Left lung (tissue), 10 donors: ENCODE measurements around the gene GLB1L3. TPM values are rescaled to one million over a fixed set of nuclear protein-coding genes. Genes with fewer than 3 reads are reported as not detected.

ENCODE experiments used
- ATAC-seq: fragments of 200-7000 bp; cut with Tn5 transposase; one replicate; pipeline ENCODE4 v1.9.1; 2020; ENCODE audit warnings: moderate library complexity
- DNase-seq, 4 donors: peaks; one replicate each; pipeline ENCODE4 v3.0.0-alpha.2; 2013 to 2020
- H3K27ac ChIP-seq, 2 donors: fragments of 200-600 bp; sonication (generic) in 1 of 2; one replicate each; pipeline versions ENCODE4 v1.5.0 to v1.8.0; 2020 to 2021
- H3K27me3 ChIP-seq, 2 donors: fragments of 200-600 bp; sonication (generic) in 1 of 2; one replicate each; pipeline versions ENCODE4 v1.5.0 to v1.8.0; 2020 to 2021
- H3K36me3 ChIP-seq, 2 donors: fragments of 200-600 bp; sonication (generic) in 1 of 2; one replicate each; pipeline versions ENCODE4 v1.5.0 to v1.8.0; 2020 to 2021
- H3K4me1 ChIP-seq, 2 donors: fragments of 200-600 bp; one replicate each; pipeline ENCODE4 v1.8.0; 2021
- H3K4me3 ChIP-seq, 2 donors: fragments of 200-600 bp; sonication (generic) in 1 of 2; one replicate each; pipeline versions ENCODE4 v1.5.0 to v1.8.0; 2020 to 2021; ENCODE audit warnings: mild to moderate bottlenecking in 1 of 2
- H3K9me3 ChIP-seq, 2 donors: fragments of 200-600 bp; sonication (generic) in 1 of 2; one replicate each; pipeline versions ENCODE4 v1.5.0 to v1.8.0; 2020 to 2021
- intact Hi-C, 2 donors: fragments of 100-400 bp; cut with DNase I; formaldehyde crosslinking; loops; one replicate each; pipeline versions ENCODE4 v1.11.2 to v1.14.2; 2022
- polyA plus RNA-seq, 6 donors: library from polyadenylated mRNA; unstranded; fragments of 120-200 nt; gene quantifications; one replicate each; pipeline ENCODE4 v1.2.1, GENCODE V29; 2013; ENCODE audit not compliant: insufficient read length in 6 of 6
- total RNA-seq, 2 donors: library from RNA; stranded (reverse); fragmentation: NEBNext Ultra II Directional; extraction: Animal tissue kit (Norgen Biotek cat#: 25700); gene quantifications; one replicate each; pipeline ENCODE4 v1.2.1, GENCODE V29; 2021
- TF ChIP-seq, protein P1 (sequence below), 2 donors: fragments of 200-600 bp; sonication (generic) in 1 of 2; IDR thresholded peaks; one replicate each; pipeline versions ENCODE4 v1.5.0 to v1.8.0; 2021; ENCODE audit warnings: antibody characterized with exemption in 2 of 2
- donor health status: DM: no; HTN: yes; CAD: no.
- donor health status: DM: no; HTN: no; CAD: no.

GLB1L3 gene
- total and polyA plus RNA-seq, 8 donors: 0.10 to 0.29 (median 0.15) TPM; not detected in 2

DNA sequence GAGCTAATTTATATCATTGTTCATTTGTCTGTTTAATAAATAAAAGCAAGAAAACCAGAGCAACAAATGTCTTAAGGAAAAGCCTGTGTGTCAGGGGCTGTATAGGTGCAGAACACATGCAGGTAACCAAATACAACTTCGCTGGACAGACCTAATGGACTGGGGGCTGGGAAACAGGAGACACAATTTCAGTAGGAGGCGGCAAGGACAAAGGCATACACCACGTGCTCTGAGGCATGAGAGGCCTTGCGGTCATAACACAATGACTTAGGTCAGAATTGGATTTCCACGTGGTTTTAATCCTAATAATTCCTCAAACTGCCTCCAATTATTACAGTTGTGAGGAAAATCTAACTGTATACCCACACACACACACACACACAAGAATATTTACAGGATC lies 8.7 kb upstream of the GLB1L3 start:
- H3K4me3 ChIP-seq: no peak overlapping the region
- peaks cover 0 to 29% of the 10 kb centered on the region in 2 donors for H3K27me3 ChIP-seq
- H3K36me3 ChIP-seq: peaks cover 0 to 30% of the 10 kb centered on the region in 2 donors
- intact Hi-C loops: no loop called here
- H3K27ac ChIP-seq: peak overlapping the region; percentile 36 to 59
- ATAC-seq (no peak), DNase-seq (no peak)
- peaks cover 12 to 20% of the 10 kb centered on the region in 2 donors for H3K4me1 ChIP-seq
- TF ChIP-seq, protein P1, sequence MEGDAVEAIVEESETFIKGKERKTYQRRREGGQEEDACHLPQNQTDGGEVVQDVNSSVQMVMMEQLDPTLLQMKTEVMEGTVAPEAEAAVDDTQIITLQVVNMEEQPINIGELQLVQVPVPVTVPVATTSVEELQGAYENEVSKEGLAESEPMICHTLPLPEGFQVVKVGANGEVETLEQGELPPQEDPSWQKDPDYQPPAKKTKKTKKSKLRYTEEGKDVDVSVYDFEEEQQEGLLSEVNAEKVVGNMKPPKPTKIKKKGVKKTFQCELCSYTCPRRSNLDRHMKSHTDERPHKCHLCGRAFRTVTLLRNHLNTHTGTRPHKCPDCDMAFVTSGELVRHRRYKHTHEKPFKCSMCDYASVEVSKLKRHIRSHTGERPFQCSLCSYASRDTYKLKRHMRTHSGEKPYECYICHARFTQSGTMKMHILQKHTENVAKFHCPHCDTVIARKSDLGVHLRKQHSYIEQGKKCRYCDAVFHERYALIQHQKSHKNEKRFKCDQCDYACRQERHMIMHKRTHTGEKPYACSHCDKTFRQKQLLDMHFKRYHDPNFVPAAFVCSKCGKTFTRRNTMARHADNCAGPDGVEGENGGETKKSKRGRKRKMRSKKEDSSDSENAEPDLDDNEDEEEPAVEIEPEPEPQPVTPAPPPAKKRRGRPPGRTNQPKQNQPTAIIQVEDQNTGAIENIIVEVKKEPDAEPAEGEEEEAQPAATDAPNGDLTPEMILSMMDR (IDR thresholded peaks at IDR 0.05): no peak
- no peaks in the 10 kb centered on the region for H3K9me3 ChIP-seq

GRCh38 chr11:134267966-134268365 lies 8.2 kb upstream of the GLB1L3 start:
- intact Hi-C loops: no loop called here
- DNase-seq: no peak
- TF ChIP-seq, protein P1 (IDR thresholded peaks at IDR 0.05): no peak
- no peak overlapping the region for H3K4me3 ChIP-seq
- ATAC-seq: no peak
- H3K27me3 ChIP-seq: peaks cover 5 to 34% of the 10 kb centered on the region in 2 donors
- H3K9me3 ChIP-seq: no peaks in the 10 kb centered on the region
- no peak overlapping the region for H3K27ac ChIP-seq
- H3K4me1 ChIP-seq: peaks cover 12 to 20% of the 10 kb centered on the region in 2 donors
- peaks cover 0 to 25% of the 10 kb centered on the region in 2 donors for H3K36me3 ChIP-seq

GRCh38 chr11:134270250-134270714 lies 5.9 kb upstream of the GLB1L3 start:
- peaks cover 28 to 57% of the 10 kb centered on the region in 2 donors for H3K27me3 ChIP-seq

GRCh38 chr11:134271978-134272377 lies 4.2 kb upstream of the GLB1L3 start:
- intact Hi-C loops: no loop called here
- TF ChIP-seq, protein P1 (IDR thresholded peaks at IDR 0.05): no peak
- no peak for ATAC-seq
- H3K36me3 ChIP-seq: no peaks in the 10 kb centered on the region
- peaks cover 45 to 74% of the 10 kb centered on the region in 2 donors for H3K27me3 ChIP-seq
- peaks cover 16 to 26% of the 10 kb centered on the region in 2 donors for H3K4me1 ChIP-seq
- no peak overlapping the region for H3K27ac ChIP-seq
- H3K9me3 ChIP-seq: no peaks in the 10 kb centered on the region
- no peak overlapping the region for H3K4me3 ChIP-seq
- DNase-seq: no peak

More at GRCh38 chr11:134270250-134270714, 5.9 kb upstream of the GLB1L3 start:
- Histone ChIP-seq H3K4me3 (no peak overlapping the region), H3K9me3 (no peaks in the 10 kb centered on the region), H3K4me1 (peaks cover 12 to 20% of the 10 kb centered on the region in 2 donors), H3K36me3 (peaks cover 0 to 2% of the 10 kb centered on the region in 2 donors), H3K27ac (no peak overlapping the region)
- TF ChIP-seq, protein P1 (IDR thresholded peaks at IDR 0.05): no peak
- intact Hi-C loops: no loop called here
- ATAC-seq: no peak
- no peak for DNase-seq

DNA sequence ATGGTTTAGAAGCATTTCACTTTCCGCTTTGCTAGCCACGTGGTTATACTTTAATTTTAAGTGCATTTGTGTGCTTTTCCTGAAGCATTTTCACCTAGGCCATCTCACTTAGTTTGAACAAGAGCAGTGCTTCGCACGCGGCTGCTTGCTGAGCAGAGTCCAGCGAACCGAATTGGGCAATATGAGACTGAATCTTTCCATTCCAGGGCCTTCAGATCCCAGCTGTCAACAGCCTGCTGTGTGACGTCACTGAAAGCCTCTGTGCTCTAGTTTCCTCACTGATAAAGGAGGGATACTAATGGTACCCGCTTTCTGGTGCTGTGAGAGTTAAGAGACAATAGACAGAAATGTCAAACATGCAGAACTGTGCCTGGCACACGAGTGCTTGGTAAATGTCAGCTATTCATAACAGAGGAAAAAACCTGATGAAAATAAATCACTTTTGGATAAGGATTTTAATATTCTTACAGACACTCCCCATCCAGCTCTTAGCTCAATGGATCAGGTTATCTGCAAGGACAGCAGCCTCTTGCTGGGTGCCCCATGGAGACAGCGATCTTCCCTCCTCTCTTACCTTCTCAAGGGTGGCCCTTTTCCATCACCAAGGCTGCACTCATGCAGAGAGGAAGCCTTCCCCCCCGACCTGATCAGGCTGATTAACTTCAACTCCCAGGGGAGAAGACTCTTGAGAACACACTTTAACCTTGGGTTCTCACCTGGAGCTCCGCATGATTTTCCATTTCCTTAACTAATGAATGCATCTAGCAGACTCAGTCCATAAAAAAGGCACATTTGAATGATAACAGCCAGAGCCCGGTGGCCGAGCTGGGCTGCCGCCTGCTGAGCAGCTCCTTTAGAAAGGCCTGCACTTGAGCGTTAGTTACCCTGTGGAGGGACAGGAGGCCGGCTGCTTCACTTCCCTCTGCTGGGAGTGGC lies 3.5 kb upstream of the GLB1L3 start:
- Histone ChIP-seq H3K36me3 (no peaks in the 10 kb centered on the region), H3K27ac (no peak overlapping the region), H3K9me3 (no peaks in the 10 kb centered on the region), H3K4me3 (no peak overlapping the region), H3K27me3 (peaks cover 51 to 80% of the 10 kb centered on the region in 2 donors), H3K4me1 (peaks cover 15 to 25% of the 10 kb centered on the region in 2 donors)
- ATAC-seq (no peak), DNase-seq (peak in 2 of 4 donors; percentile 66 to 79)
- TF ChIP-seq, protein P1 (IDR thresholded peaks at IDR 0.05): no peak
- intact Hi-C loops: no loop called here
